ENCODE results near the gene NKD1.
A peak's percentile ranks its signal among the peaks of the same experiment; 100 is the strongest.

Gene NKD1

DNA sequence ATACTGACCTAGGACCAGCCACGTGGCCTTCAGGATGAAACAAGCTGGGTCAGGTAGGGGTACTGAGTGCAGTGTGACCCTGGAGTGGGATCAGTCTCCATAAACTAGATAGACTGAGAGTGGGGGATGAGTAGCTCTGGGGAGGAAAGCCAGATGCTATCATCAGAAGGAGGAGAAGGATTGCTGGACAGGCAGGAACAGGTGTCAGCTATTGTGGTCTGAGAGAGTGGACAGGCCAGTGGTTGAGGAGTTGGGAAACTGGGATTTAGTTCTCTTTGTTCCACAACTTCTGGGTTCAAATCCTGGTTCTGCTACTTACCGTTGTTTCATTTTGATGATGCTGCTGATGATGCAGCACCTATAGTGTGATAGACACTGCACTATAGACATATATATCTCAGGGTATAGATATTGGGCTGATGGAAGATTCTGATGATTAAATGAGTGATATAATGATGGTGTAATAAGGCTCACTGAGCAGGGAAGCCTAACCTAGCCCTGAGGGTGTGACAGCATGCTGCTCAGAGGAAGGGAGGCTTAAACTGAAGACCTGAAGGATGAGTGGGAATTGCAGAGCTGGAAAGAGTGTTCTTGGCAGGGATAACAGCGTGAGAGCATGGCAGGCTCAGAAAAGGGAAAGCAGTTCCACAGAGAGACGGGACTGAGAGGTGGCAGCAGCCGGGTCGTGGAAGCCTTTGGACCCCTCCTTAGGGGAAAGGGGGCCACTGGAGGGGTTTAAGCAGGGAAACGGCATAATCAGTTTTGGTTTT lies 66.9 kb downstream of the NKD1 start:
- no peak for DNase-seq
- in situ Hi-C loops (cut with HindIII; ENCODE audit: low pct_ligation_motif_present, low pct_unique_long_range_greater_than_20kb, low sequenced_read_pairs) = no loop called here

DNA sequence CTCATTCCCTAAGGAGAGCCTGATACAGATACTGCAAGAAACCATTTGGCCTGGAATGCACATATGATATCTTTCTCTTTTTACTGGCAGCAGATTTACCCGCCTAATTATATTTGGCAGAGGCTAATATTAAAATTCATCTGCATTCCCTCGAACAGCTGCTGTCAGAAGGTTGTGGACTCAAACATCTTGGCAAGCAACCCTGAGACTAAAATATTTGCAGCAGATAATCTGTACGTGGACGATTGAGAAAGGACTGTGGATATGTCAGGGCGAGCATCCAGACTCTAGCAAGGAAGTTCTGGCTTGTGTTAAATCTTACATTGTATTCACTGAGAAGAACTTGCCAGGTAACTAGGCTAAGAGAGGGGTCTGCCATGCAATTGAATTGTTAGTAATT lies 67.7 kb downstream of the NKD1 start:
- DNase-seq = no peak
- in situ Hi-C loops (cut with HindIII; ENCODE audit: low pct_ligation_motif_present, low pct_unique_long_range_greater_than_20kb, low sequenced_read_pairs) = no loop called here

- in situ Hi-C loops (cut with HindIII; ENCODE audit: low pct_ligation_motif_present, low pct_unique_long_range_greater_than_20kb, low sequenced_read_pairs) = no loop called here
Measured at GRCh38 chr16:50616386-50616785, 68.2 kb downstream of the NKD1 start.

DNA sequence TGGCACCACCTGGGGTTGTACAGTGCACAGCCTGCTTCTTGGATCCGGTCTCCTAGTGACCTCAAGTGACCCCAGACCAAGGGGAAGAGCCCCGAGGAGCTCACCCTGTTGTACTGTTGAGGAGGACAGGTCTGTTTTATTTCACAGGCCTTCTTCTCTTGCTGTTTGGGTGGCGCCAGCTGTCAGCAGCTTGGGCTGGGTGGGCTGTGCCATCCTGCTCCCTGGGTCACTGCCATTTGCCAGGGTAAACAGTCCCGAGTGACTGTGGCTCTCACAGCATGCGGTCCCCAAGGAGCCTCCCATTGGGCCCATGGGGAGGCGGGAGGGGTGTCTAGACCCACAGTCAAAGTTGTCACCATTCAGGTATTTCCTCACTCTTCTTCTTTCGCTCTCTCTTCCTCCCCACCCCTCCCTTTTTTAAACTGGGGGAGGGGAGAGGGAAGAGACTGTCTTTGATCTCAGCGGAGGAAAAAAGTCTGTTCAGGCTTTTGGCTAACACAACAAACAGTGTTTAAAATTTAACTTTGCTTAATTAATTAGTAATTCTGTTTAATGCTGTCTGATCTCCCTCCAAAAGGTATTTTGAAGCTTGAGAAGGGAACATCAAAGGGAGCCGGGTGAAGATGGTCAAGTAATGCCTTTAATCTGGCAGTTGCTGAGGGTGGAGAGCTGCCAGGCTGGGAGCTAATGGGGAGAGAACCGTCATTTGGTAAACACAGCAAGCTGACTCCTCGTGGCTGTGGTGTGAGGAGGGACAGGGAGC lies 68.9 kb downstream of the NKD1 start:
- in situ Hi-C loops (cut with HindIII; ENCODE audit: low pct_ligation_motif_present, low pct_unique_long_range_greater_than_20kb, low sequenced_read_pairs) = no loop called here
- no peak for DNase-seq

More at GRCh38 chr16:50616386-50616785, 68.2 kb downstream of the NKD1 start:
- DNase-seq = no peak

GRCh38 chr16:50617646-50618184 lies 69.5 kb downstream of the NKD1 start:
- no peak for DNase-seq
- in situ Hi-C loops (cut with HindIII; ENCODE audit: low pct_ligation_motif_present, low pct_unique_long_range_greater_than_20kb, low sequenced_read_pairs) = no loop called here

DNA sequence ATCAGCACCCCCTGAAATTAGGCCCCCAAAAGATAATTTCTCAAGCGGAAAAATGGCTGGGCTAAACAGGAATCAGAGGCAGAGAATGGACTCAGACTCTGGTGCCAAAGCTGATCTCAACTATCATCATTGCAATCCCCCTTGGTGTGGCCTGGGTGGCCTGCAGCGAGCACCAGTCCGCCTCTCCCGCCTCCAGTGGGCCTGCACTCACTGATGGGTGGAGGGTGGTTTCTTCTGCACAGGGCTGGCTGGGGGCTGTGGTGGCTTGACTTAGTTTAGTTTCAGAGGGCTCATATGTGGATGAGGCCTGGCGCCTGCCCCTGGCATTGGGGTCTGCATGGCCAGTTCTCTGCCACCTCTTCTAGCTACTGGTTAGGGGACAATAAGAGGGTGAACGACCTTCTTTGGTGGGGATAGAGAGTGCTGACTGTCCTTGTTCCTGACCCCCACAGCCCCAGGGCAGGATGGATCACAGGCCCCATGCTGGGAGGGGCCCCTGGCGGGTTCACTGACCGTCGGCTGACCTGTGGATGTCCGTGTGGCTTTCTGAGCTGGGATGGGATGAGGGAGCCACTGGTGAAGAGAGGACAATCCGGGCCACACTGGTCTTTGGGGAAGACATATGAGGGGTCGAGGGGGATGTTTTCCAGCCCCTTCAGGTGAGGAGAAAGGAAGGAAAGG lies 70.2 kb downstream of the NKD1 start:
- in situ Hi-C loops (cut with HindIII; ENCODE audit: low pct_ligation_motif_present, low pct_unique_long_range_greater_than_20kb, low sequenced_read_pairs) = no loop called here
- DNase-seq = no peak

DNA sequence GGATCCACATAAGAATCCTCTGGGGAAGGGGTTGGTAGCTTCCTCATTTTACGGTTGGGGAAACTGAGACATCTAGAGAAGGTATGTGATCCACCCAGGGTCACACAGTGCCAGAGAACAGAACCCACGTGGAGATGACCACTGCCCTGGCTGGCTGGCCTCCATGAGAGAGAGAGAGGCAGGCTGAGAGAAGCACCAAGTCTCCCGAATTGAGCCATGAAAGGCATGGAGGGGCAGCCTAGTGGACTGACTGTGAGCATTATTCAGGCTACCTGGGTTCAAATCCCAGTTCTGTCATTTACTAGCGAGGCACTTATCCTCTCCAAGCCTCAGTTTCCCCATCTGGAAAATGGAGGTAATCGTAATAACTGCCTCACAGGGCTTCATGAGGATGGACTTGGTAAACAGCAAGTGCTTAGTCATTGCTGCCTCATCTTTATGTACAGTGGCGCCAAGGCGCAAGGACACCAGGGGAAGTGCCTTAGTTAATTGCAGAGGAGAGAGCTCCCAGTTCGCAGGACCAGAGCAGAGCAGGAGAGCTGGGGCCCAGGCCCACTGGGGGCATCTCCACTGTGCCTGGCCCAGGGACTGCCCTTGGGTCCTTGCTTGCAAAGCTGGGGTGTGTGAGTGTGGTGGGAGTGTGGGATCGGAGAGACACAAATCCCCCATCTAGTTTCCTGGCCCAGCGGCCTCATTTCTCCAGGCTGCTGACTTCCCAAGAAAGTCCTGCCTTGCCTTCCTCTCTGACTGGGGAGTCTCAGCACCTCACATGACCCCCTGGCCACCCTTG lies 71.7 kb downstream of the NKD1 start:
- no peak for DNase-seq
- in situ Hi-C loops (cut with HindIII; ENCODE audit: low pct_ligation_motif_present, low pct_unique_long_range_greater_than_20kb, low sequenced_read_pairs) = no loop called here

DNA sequence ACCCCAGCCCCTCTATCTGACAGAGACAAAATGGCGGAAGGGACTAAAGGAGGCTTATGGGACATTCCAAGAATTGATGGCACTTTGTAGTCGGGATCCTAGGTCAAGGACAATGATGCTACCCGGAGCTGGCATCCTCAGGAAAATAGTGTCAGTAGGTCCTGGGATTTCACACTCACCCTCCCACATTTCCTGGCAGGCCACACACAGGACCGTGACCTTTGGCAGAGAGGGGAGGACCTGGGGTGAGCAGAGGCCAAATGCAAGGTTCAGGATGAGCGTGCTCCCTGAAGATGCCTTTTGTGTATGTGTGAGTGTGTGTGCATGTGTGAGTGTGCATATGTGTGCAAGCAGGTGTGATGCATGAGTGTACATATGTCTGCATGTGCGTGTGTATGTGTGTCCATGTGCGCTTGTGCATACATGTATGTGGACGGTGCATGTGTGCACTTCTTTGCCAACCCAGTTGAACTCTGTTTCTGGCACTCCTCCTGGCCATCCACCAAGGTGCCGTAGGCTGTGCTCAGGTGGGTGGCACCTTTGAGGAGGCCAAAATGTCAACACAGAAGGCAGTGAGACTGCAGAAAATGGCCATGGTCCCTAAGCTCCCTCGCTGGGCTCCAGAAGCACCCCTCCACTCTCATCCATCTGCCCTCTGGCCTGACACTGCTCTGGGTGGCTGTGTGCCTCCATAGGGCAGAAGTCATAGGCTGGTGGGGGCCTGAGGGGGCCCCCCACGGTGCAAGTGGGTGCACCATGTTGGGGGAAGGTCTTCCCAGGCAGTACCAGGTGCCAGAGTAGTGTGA lies 72.7 kb downstream of the NKD1 start:
- in situ Hi-C loops (cut with HindIII; ENCODE audit: low pct_ligation_motif_present, low pct_unique_long_range_greater_than_20kb, low sequenced_read_pairs) = no loop called here
- DNase-seq = no peak

- no peak for DNase-seq
- in situ Hi-C loops (cut with HindIII; ENCODE audit: low pct_ligation_motif_present, low pct_unique_long_range_greater_than_20kb, low sequenced_read_pairs) = no loop called here
Measured at GRCh38 chr16:50621452-50621792, 73.2 kb downstream of the NKD1 start.

DNA sequence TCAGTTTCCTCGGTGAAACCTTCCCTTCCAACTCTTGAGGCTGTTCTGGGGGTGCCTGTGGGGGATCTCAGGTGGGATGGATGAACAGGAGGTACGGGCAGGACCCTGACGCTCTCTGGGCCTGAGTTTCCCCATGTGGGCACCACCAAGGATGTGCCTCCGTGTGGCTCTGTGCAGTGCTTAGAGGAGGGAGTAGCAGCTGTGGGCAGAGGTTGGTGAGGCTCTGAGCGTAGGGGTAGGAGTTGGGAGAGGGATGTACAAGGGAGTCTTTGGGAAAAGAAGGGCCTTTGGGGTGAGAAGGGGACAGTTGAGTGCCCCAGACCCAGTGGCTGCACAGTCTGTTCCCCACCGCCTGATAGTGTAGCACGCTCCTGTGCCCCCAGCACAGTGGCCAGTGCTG lies 73.8 kb downstream of the NKD1 start:
- in situ Hi-C loops (cut with HindIII; ENCODE audit: low pct_ligation_motif_present, low pct_unique_long_range_greater_than_20kb, low sequenced_read_pairs) = no loop called here
- no peak for DNase-seq

GRCh38 chr16:50622643-50623369 lies 74.6 kb downstream of the NKD1 start:
- in situ Hi-C loops (cut with HindIII; ENCODE audit: low pct_ligation_motif_present, low pct_unique_long_range_greater_than_20kb, low sequenced_read_pairs) = no loop called here
- DNase-seq = no peak

- in situ Hi-C loops (cut with HindIII; ENCODE audit: low pct_ligation_motif_present, low pct_unique_long_range_greater_than_20kb, low sequenced_read_pairs) = no loop called here
- DNase-seq = no peak
Measured at GRCh38 chr16:50624449-50624970, 76.3 kb downstream of the NKD1 start.

- in situ Hi-C loops (cut with HindIII; ENCODE audit: low pct_ligation_motif_present, low pct_unique_long_range_greater_than_20kb, low sequenced_read_pairs) = no loop called here
- no peak for DNase-seq
Measured at GRCh38 chr16:50625374-50625773, 77.2 kb downstream of the NKD1 start.

DNA sequence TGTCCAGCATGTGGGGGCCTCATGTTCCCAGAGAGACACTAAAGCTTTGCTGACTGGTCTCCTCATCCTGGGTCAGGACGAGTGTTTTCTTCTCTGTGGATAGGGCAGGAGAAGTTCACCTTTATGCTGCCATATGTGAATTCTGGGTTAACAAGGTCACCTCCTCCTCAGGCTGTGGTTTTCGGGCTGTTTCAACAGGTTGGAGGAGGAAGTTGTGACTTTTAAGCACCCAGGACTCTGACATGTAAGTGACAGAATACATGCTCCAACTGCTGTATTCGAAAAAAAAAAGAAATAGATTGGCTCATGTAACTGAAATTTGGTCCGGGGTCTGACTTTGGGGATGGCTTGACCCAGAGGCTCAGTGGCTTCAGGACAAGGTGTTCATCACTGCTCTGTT lies 78.7 kb downstream of the NKD1 start:
- no peak for DNase-seq
- in situ Hi-C loops (cut with HindIII; ENCODE audit: low pct_ligation_motif_present, low pct_unique_long_range_greater_than_20kb, low sequenced_read_pairs) = no loop called here

DNA sequence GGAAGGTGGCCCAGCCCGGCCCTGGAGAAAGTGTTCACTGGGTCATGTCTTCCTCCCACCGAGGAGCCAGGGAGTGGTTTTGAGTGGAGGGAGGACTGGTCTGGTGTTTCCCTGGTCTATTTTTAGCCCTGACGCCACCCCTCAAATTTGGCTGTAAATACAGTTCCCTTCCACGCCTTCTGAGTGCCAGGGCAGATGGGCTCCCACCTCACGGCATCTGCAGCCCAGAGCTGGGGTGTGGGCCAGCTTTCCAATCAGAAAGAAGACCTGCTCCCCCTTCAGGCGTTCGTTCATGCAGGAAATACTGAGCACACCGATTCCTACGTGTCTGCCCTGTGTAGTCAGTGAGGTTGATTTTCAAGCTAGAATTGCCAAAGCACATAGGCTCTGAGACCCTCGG lies 79.2 kb downstream of the NKD1 start:
- peak; percentile 20 for DNase-seq
- in situ Hi-C loops (cut with HindIII; ENCODE audit: low pct_ligation_motif_present, low pct_unique_long_range_greater_than_20kb, low sequenced_read_pairs) = no loop called here

GRCh38 chr16:50628156-50628802 lies 80.1 kb downstream of the NKD1 start:
- in situ Hi-C loops (cut with HindIII; ENCODE audit: low pct_ligation_motif_present, low pct_unique_long_range_greater_than_20kb, low sequenced_read_pairs) = no loop called here
- DNase-seq = no peak

- no peak for DNase-seq
- in situ Hi-C loops (cut with HindIII; ENCODE audit: low pct_ligation_motif_present, low pct_unique_long_range_greater_than_20kb, low sequenced_read_pairs) = no loop called here
Measured at GRCh38 chr16:50629334-50629733, 81.1 kb downstream of the NKD1 start.

Data from ACHN (cell line).